ENCODE data around the gene MR1.

MR1 gene

DNA sequence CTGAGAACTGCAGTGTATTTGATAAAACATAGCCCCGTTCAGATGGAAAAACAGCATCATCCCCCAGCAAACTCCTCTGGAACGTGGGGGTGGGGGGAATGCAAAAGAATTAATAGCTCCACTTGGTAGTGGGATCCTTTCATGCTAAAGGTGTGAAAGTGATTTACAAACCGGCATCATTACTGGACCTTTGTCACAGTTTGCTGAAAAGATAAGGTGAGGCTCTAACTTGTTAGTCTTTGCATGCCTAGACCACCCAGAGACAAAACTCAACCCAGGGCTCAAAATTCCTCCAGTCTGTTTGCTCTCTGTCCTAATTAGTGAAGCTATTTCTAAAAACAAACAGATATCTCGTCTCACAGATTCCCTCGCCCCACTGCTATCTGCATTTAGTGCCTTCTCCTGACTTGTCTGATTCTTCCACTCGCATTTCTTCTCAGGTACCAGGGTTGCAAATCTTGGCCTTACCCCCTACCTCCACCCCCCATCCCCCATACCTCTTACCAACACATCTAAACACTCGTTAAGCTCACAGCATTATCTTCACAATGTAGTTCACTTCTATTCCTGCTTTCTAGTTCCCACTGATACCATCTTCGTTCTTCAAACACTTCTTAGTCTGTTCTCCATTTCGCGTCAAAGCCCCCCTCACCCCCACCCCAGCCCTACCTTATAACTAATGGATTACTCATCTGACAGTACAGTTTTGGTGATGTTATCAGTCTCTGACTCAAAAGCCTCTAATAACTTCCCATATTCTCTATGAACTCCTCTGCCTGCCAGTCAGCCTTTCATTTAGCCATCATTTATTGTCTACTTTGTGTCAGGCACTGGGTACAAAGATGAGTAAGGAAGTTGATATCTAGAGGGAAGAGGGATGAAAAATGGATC, 66.5 kb downstream of the MR1 start:
- TF ChIP-seq, protein P1, sequence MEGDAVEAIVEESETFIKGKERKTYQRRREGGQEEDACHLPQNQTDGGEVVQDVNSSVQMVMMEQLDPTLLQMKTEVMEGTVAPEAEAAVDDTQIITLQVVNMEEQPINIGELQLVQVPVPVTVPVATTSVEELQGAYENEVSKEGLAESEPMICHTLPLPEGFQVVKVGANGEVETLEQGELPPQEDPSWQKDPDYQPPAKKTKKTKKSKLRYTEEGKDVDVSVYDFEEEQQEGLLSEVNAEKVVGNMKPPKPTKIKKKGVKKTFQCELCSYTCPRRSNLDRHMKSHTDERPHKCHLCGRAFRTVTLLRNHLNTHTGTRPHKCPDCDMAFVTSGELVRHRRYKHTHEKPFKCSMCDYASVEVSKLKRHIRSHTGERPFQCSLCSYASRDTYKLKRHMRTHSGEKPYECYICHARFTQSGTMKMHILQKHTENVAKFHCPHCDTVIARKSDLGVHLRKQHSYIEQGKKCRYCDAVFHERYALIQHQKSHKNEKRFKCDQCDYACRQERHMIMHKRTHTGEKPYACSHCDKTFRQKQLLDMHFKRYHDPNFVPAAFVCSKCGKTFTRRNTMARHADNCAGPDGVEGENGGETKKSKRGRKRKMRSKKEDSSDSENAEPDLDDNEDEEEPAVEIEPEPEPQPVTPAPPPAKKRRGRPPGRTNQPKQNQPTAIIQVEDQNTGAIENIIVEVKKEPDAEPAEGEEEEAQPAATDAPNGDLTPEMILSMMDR (IDR thresholded peaks at IDR 0.05), result no peak

DNA sequence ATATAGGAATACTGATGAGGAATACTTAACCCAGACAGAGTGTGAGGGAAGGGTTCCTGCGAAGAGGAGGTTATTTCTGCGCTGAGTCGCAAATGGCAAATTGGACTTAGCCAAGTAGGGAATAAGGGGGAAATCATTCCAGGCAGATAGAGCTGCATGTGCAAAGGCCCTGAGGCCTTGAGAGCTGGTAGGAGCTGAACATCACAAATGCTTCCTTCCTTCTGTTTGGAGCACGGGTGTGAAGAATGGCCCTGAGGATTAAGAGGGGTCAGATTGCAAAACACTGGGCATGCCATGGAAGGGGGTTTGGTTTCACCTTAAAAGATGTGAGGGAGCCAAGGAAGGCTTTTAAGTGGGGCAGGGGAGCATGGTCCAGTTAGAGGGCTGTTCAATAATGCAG, 67.2 kb downstream of the MR1 start:
- TF ChIP-seq, protein P1 (IDR thresholded peaks at IDR 0.05), result no peak

DNA sequence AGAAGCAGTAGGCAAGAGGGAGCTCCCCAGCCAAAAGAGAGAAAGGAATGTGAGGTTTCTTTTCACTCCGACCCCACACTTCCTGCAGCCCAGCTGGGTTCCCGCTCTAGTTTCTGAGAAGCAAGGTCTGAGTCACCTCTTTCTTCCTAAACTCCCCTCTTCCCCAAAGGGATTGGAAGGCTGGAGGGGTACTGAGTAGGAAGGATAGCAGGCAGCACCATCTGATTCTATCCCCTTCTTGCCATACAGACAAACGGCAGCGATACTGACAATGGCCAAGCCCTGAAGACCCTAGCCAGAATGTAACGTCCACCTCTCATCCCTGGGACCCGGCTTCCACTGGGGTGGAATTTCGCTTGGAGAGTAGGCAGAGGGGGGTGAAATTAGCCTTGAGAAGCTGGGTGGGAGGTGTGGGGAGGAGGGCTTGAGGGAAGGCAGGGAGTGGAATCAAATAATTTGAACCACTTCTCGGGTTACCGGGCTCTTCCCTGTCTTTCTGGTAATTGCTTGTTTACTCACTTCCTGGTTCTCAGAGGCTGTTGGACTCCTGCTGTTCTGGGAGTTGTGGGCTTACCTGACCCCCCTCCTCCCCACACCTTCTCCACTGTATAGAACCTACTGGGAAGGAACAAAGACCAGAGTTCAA, 67.9 kb downstream of the MR1 start:
- TF ChIP-seq, protein P1 (IDR thresholded peaks at IDR 0.05), result no peak

DNA sequence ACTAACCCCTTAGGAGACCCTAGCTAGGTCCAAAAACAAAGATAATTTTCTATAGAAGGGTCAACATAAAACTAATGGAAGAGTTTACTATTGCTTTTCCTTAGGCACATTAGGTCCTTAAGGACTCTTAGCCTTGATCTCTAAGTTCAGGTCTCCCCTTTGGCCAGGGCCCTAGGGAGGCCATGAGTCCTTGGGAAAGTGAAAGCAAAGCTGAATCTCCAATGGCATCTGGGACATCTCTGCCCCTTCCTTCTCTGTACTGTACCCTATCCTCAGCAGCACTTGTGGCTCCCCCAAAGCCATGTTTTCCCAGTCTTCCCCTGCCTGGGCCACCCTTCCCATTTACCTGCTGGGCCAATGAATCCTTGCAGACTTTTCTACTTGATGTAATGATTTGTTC, 69.1 kb downstream of the MR1 start:
- TF ChIP-seq, protein P1 (IDR thresholded peaks at IDR 0.05), result no peak

DNA sequence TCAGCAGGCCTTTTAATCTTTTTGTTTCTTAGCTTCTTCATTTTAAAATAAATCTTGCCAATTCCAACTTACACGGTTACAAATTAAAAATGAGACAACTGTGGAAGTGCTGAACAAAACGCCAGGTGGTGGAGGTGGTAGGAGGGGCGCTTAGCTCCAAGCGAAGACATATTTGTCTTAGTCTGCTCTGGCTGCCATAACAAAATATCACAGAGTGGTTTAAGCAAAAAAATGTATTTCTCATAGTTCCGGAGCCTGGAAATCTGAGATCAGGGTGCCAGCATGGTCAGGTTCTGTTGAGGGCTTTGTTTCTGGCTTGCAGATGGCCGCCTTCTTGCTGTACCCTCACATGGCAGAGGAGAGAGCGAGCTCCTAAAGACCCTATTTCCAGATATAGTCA, 69.6 kb downstream of the MR1 start:
- TF ChIP-seq, protein P1 (IDR thresholded peaks at IDR 0.05), result no peak

DNA sequence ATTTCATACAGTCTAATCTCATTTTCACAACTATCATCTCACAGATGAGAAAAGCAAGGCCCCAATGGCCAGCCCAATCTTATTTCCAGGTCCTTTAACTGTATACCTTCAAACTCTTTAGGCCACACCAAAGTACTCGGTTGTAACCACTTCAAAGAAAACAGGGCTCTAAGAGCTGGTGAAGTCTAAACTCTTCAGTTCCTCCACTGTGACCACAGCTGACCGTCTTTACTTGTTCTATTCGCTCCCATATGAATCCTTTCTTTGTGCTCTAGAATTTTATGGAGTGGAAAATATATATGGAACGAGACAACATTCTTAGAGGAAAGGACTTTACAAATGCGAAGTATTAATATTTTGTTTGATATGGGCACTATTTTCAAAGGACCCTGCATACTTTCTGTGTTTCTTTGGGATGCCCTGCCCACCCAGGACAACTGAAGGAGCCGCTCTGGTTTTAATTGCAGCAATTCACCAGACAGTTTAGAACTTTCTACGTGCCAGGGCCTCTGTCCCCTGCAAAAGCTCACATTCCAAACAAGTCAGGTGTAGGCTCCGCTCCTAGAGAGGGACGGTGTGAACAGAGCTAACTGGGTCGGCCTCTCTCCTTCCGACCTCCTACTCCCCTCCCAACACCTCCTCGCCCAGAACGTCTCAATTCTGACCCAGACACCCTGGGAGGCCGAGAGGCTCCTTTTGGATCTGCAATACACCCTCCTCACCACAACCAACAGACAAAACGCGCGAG, 70.4 kb downstream of the MR1 start:
- TF ChIP-seq, protein P1 (IDR thresholded peaks at IDR 0.05), result no peak

DNA sequence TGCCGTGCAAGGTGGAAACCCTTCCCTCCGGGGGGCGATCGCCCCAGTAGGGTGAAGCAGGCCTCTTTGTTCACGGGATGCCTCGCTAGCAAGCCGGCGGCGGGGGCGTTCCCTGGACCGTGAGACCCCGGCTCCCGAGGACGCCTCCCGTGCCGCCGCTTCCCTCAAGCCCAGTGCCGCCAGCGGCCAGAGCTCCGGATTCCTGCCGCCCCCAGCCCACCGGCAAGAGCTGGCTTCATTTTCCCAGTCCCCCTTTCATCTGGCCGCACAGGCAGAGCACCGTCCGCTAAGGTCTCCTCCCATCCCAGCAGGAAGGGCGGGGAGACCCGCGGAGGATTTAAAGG, 71.0 kb downstream of the MR1 start:
- TF ChIP-seq, protein P1 (IDR thresholded peaks at IDR 0.05), result no peak; the same call in 1 of the 2 replicates

Measured in LNCAP (cell line).